GM21737 (cell line): ENCODE measurements around the gene DNPEP.
A peak's percentile ranks its signal among the peaks of the same experiment; 100 is the strongest.
"Not testable (repeated sequence)": the region's sequence is repeated elsewhere in the genome, so short reads cannot be mapped to it uniquely, and the experiment has no call there.

ENCODE experiments used
- ATAC-seq: cut with Tn5 transposase; IDR thresholded peaks from one replicate; pipeline ENCODE4 v1.9.1; 2021; ENCODE audit warnings: mild to moderate bottlenecking, moderate library complexity; ENCODE audit not compliant: unreplicated experiment

Gene DNPEP

DNA sequence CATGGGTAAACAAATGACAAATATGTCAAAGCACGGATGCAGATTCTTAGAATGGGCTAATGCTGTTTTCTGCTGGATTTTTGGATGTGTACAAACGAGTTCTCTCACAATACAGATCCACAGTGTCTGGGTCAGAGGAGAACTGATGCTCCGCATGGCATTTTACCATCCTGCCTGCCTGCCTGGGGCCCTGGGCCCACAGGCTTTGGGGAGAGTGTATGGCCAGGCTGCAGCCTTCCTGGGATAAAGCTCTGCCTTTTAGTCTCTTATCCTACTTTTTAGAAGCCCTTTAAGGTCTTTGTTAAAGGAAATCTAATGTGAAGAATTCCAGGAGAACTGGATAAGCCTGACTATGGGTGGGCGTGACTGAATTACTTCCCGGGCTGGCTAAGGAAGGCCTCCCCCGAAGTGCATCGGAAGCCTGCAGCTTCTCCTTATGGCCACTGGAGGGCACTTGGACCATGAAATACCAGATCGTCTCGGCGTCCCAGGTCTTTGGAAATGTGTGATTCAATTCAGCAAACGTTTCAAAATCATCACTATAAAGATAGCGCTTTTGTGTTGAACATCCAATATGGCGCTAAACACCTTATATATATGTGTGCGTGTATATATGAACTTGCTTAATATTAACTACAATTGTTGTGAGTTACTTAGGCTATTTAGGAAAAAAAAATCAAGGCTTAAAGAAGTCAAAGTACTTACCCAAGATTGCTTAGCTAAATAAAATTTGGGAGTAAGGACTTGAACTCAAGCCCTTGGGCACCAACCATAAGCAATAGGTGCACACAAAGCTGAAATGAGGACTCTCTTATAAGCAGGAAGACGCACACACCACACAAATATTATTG lies 15.2 kb upstream of the DNPEP start:
- ATAC-seq: peak; percentile 78

DNA sequence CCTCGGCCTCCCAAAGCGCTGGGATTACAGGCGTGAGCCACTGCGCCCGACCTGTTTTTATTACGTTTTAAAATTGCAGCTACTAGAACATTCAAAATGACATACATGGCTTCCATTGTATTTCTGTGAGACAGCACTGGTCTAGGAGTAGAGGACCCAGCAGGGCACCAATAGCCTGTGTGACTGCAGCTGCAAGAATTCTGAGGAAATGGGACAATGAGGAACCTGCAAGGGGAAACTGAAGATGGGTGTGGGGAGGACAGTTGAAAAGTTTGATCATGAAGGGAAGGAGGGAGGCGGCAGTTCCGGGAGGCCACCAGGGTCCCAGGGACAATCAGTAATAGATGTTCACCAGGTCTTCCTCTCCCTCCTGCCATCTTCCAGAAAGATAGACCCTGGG lies 13.9 kb upstream of the DNPEP start:
- no peak for ATAC-seq

DNA sequence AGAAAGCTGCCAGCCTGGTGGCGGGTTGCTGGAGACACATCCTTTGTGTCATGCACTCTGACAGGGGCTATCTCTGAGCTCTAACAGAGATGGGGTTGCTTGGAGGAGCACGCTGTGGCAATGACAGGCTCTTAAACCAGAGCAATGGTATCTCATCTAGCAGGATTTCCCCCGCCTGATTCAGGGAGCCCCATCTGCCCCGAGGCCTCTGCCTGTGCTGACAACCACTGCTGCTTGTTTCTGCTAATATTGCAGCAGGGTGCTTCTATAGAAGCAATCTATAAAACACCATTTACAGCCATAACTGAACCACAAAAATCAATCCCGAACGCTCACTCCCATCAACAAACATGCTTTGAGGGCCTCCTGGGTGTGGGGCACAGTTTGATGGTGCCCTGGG lies 12.8 kb upstream of the DNPEP start:
- no peak for ATAC-seq

DNA sequence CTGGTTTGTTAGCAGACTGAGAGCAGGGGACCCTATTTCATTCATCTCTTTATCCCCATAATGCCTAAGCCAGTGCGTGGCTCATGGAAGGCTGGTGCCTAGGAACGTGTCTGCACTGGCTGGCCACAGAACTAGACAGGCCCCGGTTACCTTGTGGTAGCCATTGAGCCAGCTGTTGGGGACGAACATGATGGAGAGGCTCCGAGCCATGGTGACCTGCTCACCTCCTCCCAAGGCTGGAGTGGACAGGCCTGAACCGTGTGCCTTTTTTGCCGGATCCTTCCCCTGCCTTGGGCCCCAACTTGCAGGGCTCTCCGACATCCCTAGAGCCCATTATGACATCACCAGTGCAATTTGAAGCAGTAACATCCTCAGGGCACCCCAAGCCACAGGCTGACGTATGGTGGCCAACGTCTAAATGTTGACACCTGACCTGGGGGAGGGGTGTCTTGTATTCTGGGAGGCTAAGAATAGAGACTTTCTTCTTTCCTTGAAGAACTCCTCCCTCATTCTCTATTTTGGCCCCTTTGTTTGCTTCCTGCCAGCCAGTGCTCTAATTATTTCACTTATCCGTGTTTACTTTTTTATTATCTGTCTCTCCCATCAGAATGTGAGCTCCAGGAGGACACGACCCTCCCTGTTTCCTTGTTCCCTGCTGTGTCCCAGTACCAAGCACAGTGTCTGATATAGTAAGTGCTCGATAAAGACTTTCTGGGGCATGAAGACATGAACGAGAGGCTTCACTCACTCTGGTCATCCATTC lies 12.2 kb upstream of the DNPEP start:
- no peak for ATAC-seq

DNA sequence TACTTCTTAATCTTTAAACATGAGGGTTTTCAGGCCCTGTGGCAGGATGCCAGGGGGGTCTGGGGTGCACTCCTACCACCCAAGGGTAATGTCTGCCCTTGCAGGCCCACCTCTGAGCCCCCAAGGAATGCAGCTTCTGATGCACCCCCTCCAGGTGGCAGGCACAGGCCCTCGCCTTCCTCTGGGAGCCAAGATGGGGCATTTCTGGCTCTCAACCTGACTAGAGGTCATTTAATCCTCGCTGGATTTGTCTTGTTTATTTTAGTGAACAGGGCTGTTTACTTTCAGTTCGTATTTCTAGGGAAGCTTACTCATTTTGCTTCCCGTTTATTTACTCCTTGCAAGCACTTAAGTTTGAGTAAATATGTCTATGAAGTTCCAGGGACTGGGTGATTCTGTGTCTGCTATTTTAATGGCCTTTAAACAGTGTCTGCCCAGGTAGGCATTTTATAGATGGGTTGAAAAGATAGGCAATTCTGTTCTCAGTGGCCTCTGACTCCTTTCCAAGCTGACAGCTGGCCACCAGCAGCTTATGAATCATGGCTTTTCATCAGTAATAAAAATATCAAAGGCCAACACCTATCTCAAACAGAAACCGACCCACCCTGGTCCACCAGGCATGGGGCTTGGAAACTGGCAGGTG lies 11.1 kb upstream of the DNPEP start:
- no peak for ATAC-seq

DNA sequence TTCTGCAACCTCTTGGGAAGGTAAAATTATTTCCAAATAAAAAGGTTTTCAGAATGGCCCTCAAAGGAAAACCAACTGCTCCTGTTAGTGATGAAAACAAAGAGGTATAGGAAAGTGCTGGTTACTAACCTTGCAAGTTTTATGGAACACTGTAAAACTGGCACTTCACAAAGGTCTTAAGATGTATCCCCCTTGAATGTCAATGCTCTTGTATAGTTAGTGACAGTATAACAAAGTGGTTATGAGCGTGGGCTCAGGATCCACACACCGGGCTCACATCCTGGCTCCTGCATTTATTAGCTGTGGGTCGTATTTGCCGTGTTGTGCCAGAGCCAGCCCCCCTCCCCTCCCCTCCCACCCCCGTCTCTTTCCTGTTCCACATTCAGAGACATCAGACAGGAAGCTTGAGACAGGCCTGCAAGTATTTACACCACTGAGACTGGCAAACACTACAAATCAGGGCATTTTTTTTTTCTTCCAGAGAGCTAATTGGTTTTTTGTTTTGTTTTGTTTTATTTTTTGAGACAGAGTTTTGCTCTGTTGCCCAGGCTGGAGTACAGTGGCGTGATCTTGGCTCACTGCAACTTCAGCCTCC lies 9.2 kb upstream of the DNPEP start:
- ATAC-seq: no peak

DNA sequence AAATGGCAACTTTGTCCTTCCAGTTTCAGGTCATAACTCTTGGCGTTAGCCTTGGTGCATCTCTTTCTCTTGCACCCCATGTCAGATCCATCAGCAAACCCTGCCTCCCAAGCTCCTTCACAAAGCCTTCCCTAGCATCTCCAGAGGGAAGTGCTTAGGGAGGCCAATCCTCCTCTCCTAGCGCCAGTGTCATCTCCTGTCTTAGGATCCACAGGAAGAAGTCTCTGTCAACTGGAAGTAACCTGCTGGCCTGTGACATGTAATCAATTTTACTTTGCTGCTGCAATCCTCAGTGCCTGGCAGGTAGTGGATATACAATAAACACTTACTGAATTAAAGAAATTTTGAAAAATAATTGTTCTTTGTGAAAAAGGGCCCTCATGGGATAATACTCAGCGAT lies 7.9 kb upstream of the DNPEP start:
- ATAC-seq: no peak

DNA sequence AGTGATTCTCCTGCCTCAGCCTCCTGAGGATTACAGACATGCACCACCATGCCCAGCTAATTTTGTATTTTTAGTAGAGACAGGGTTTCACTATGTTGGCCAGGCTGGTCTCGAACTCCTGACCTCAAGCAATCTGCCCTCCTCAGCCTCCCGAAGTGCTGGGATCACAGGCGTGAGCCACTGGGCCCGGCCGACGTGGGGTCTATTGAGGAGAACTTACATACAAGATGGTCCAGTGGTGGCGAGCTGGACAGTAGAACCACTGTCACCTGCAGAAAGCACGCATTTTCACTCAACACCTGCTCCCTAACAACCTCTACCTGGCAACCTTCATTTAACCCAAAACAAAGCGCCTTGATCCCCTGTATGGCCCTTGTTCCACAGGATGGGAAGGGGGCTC lies 7.3 kb upstream of the DNPEP start:
- not testable (repeated sequence) for ATAC-seq

DNA sequence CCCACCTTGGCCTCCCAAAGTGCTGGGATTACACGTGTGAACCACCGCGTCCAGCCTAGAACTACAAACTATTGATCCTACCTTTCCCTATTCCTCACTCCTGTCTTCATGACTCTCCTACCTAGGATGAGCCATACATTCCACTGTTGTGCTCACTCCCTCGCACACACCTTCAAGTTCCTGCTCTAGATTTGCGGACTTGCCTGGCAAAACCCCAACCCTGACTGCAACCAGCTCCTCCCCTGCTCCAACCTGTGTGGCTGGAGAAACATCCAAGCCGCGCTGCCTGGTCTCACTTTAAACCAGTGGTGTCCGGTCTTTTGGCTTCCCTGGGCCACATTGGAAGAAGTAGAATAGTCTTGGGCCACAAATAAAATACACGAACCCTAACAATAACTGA lies 5.0 kb upstream of the DNPEP start:
- ATAC-seq: no peak

DNA sequence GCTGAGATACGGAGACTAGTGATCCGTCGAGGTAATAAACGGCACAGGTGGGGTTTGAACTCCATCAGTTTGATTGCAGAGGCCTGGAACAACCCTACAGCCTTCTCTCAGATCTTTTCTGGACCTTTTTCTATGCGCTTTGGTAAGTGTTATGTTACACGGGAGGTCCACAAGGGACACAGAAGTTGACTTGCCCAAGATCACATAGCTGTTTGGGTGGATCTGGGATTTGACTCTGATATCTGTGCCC lies 1.1 kb upstream of the DNPEP start:
- no peak for ATAC-seq

DNA sequence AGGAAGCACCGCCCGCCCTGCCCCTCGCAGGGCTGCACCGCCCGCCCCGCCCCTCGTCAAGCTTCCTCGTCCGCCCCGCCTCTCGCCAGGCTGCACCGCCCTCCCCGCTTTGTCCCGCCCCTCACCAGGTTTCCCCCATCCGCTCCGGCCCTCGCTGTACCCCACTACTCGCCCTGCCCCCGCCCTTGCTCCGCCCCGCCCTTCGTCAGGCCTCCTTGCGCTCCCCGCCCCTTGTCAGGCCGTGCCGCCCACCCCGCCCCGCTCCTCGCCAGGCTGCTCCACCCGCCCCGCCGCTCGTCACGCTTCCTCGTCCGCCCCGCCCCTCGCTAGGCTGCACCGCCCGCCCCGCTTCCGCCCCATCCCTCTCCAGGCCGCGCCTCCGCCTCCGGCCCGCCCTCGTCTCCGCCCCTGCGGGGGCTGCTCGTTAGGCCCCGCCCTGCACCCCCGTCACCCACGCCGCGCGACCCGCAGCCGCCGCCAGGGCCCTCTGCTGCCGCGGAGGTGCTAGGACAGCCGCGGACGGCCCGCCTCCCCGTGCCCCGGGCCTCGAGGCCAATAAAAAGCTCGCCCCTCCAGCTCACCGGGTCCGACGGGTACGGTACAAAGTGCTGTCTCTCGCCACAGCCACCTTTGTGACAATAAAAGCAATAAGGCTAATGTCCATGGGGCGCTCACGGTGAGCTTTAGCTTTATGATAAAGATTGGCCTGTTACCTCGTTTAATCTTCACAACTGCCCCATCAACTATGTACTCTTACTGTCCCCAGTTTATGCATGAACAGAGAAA lies 602 bp upstream of the DNPEP start:
- ATAC-seq: peak; percentile 80

DNA sequence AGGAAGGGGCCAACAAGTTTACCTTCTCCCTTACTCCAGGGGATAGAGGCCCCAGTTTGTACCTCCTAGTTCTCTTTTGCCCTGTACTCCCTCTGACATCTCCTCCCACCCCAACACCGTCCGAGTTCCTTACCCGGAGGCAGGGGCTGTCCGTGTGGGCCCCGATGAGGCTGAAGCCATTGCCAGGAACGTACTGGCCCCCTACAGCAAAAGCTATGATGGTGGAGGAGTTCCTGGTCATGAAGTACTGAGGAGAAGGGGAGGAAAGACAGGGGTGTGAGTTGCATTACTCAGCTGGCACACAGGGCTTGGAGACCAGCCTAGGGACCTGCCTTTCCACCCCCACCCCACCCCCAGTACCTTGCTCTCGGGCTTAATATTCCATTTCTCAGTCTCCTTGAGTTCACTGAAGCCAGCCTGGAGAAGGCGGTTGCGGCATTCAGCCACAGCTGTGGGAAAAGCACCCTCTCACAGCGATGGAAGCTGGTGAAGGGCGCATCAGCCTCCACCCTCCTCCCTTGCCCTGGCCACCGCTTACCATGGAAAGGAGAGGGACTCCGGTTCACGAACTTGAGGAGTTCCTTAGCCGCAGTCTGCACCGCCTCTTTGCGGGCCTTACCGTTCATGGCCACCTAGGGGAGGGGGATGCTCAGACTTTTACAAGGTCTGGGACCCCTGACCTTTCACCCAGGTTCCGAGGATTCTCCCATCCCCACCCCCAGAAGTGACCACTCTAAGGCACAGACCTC lies 1.0 kb downstream of the DNPEP start:
- ATAC-seq: no peak

DNA sequence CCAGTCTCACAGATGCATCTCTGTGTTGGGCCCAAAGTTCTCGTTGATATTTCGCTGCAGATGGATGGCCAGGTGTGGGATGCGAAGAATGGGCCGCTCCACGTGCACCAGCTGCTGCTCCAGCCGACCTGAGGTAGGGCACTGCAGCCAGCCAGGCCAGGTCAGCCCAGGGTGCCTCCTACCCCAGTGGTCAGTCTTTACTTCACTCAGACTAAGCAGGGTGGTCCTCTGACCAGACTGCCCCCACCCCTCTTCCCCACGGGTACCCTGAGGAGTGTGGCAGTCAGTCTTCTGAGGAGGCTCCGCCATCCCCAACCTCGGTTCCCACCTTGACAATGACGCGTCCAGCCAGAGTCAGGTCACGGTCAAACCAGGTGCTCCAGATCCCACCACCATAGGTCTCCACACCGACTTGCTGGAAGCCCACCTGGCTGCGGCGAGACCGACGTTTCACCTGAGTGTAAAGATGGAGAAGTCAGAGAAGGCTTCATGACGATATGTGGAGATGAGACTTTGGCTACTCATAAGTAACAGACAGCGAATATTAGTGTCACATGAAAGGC lies 1.7 kb downstream of the DNPEP start:
- no peak for ATAC-seq

DNA sequence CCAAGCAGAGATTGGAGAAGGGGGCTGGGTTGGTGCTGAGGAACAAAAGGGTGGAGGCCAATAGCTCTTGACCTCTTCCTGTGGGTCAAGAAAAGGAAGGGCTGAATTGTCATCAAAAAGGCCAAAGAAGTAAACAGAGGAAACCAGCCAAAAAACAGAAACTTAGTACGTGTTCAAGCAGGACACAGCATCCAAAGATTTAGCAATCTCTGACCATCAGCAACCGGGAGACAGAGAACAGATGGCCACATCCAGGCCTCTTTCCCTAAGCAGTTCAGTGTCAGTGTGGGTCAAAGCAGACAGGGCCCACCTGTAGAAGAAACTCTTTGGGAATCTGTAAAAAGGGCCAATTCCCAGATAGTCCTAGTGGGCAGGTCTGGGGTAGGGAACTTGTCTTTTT lies 2.9 kb downstream of the DNPEP start:
- no peak for ATAC-seq

DNA sequence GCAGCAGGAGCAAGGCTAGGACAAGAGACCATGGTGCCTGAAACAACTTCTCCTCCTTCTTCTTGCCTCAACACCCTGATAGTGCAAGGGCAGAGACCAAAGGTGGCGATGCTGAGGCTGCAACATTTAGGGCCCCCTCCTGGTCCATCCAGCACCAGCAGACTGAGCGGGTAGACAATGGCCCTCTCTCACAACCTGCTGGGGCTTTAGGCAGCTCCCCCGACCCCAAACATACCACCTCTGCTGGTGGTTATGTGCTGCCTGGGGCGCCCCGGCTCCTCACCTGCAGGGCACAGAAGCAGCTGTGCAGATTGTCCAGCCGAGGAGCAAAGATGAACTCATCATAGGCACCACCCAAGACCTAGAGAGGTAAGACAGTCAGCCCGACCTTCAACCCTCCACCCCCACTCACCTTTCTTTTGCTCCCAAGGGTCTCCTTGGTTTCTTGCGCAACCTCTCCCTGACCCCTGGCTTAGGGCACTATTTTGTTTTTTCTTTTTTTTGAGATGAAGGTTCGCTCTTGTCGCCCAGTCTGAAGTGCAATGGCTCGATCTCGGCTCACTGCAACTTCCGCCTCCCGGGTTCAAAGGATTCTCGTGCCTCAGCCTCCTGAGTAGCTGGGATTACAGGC lies 3.5 kb downstream of the DNPEP start:
- ATAC-seq: no peak

DNA sequence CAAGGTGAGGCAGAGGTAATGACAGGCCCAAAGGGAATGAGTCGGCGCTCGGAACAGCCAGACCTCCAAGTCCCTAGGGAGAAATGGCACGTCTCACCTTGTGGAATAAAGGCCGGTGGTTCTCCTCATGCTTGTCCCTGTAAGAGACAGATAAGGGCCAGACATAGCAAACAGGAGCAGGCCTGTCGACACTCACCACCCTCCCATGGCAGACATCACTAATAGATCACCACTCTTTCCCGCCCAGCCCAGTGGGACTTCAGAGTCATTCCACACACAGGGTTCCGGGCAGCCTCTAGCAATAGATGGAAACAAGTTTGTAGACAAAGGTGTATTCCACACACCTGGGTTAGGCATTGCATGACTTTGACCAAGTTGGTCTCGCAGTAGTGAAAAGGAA lies 6.3 kb downstream of the DNPEP start:
- no peak for ATAC-seq

DNA sequence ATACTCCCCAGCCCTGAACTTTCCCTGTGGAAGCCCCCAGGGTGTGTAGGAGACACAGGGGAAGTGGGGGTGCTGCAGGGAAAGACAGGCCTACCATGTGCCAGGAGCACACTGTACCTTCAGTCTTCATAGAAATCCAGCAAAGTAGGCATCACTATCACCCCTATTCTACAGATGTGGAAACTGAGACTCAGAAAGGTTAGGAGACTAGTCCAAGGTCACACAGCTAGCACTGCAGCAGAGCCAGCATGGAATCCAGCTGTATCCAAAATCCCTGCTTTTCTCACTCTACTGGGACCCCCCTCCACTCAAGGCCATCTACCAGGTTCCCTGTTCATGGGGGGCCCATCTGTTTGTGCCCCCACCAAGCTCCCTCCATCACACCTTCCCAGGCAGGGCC lies 6.8 kb downstream of the DNPEP start:
- no peak for ATAC-seq

DNA sequence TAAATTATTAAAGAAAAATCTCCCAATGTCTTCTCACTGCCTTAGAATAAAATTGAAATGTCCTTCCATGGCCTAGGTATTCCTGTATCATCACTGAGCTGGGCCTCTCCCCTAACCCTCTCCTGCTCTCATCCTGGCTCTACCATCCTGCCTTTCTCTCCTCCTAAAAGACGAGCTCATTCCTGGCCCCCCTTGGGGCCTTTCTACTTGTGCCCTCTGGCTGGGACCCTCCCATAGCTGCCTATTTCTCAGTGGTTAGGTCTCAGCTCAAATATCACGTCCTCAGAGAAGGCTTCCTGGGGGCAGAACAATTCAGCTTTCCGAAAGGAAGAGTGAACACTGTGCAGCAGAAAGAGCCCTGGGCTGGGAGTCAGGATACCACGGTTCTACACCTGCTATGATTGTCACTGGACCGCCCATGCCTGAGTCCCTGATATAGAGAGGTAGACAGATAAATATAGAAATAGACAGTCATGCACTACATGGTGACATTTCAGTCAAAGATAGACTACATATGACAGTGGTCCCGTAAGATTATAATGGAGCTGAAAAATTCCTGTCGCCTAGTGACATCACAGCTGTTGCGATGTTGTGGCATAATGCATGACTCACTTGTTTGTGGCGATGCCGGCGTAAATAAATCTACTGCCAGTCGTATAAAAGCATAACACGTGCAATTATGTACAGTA lies 9.4 kb downstream of the DNPEP start:
- ATAC-seq: no peak

DNA sequence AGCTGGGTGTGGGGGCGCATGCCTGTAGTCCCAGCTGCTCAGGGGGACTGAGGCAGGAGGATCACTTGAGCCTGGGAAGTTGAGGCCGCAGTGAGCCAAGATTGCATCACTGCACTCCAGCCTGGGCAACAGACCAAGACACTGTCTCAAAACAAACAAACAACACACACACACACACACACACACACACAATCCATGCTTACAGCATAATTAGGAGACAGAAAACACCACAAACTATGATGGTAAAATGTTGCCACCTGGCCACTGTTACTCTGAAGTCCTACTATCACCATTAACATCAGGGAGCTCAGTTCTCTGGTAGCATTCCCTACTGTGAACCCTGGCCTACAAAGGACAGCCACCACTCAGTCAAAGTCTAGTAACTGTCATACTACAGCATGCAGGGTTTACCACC lies 18.3 kb downstream of the DNPEP start:
- ATAC-seq: no peak
